ENCODE measurements around the gene CFDP1.
"Not testable (repeated sequence)": the region's sequence is repeated elsewhere in the genome, so short reads cannot be mapped to it uniquely, and the experiment has no call there.

CFDP1 gene

DNA sequence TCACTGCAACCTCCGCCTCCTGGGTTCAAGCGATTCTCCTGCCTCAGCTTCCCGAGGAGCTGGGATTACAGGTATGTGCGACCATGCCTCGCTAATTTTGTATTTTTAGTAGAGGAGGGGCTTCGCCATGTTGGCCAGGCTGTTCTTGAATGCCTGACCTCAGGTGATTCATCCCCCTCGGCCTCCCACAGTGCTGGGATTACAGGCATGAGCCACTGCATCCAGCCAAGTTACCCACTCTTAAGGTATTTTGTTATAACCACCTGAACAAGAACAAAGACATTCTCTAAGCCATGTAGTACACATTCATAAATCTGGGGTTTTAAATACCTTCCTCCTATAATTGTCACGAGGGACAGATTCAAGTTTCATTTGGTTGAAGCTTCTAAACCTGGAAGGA lies 43.5 kb upstream of the CFDP1 start:
- TF ChIP-seq CTCF (IDR thresholded peaks at IDR 0.05; ENCODE audit: extremely low read depth, missing control alignments): no peak
- DNase-seq (ENCODE audit: low spot score): no peak

DNA sequence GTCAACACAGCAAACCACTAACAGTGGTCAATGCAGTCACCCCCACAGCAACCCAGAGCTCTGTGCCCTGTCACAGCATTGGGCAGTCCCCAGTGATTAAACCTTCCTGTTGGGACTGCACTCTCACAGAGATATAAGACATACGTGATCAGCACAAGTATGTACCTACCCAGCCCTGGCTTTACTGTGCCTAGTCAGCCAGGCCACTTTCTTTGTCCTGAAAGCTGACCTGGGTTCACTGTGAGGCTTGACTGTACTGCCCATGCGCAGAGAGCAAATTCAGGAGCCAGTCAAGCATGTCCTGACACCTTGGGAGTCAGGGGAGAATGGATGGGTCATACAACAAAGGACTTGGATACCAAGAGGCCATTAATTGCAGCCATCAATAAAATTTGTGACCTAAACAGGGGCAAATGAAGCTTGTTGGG lies 42.1 kb upstream of the CFDP1 start:
- TF ChIP-seq CTCF (IDR thresholded peaks at IDR 0.05; ENCODE audit: extremely low read depth, missing control alignments): no peak
- no peak for DNase-seq (ENCODE audit: low spot score)

GRCh38 chr16:75472908-75473877 lies 39.9 kb upstream of the CFDP1 start:
- no peak for TF ChIP-seq CTCF (IDR thresholded peaks at IDR 0.05; ENCODE audit: extremely low read depth, missing control alignments)
- DNase-seq (ENCODE audit: low spot score): no peak

DNA sequence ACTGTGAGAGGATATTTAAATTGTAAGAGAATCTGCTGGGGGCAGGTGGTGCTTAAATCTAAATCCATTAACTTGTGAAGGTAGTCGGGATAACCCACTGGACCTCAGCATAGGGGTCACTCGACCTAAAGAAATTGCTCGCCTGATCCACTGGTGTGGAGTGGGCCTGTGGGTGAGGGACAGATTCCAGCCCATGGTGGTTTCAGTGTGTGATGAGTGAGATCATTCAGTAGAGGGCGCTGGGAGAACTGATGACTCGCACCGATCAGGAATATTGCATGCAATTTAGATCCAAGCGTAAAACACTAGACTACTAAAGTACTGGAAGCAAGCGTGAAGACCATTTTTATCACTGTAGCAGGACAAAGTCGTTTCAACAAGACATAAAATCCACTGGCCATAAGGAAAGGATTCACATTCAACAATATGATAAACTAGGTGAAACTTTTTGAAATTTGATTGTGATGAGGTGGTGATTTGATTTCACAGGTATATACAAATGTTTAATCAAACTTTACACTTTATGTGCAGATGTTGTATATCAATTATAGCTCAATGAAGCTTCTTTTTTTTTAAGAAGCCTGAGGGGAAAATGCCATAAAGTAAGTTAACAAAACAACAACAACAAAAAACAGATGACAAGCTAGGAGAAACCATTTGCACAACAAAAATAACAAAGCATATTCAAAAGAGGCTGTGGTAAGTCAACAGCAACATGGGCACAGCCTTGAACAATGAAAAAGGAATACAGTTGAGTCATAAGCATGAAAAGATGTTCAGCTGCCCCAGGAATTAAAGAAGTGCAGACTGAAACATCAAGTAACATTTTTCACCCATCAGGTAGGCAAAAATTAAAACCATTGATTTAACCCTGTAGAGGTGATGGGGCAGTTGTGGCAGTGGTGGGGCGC lies 38.7 kb upstream of the CFDP1 start:
- DNase-seq (ENCODE audit: low spot score): peak; percentile 84
- peak; percentile 77 for TF ChIP-seq CTCF (IDR thresholded peaks at IDR 0.05; ENCODE audit: extremely low read depth, missing control alignments)

DNA sequence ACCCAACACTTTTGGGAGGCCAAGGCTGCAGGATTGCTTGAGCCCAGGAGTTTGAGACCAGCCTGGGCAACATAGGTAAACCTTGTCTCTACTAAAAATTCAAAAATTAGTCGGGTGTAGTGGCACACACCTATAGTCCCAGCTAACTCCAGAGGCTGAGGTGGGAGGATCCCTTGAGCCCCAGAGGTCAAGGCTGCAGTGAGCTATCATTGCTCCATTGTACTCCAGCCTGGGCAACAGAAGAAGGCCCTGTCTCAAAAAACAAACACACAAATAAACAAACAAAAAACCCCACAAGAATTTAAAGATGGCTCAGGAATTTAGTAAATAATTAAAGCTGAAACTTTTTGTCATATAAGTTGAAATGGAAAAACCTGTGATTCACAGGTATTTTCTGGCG lies 33.5 kb upstream of the CFDP1 start:
- TF ChIP-seq CTCF (IDR thresholded peaks at IDR 0.05; ENCODE audit: extremely low read depth, missing control alignments): no peak
- DNase-seq (ENCODE audit: low spot score): no peak

GRCh38 chr16:75464122-75464918 lies 31.0 kb upstream of the CFDP1 start, which contains the start of gene TMEM170A:
Gene TMEM170A, minus strand, starts transcription at chr16:75464689. Its CDS starts 89 bp downstream, at chr16:75464600.
- TF ChIP-seq CTCF (IDR thresholded peaks at IDR 0.05; ENCODE audit: extremely low read depth, missing control alignments): peak; percentile 100
- peak; percentile 98 for DNase-seq (ENCODE audit: low spot score)

- not testable (repeated sequence) for DNase-seq (ENCODE audit: low spot score)
Measured at GRCh38 chr16:75463389-75464121, 30.3 kb upstream of the CFDP1 start.
